K562 treated with DMSO at 1 percent for 24 hours (cell line): ENCODE results near the gene ZSWIM7. TPM values are rescaled to one million over a fixed set of nuclear protein-coding genes. Genes with fewer than 3 reads are reported as not detected.

Experiments
- total RNA-seq: library from RNA; unstranded; fragments of 300-600 nt; gene quantifications from 2 replicates; pipeline ENCODE4 v1.2.3, GENCODE V29; 2022; ENCODE audit warnings: low read depth; ENCODE audit not compliant: insufficient read depth

The ZSWIM7 gene
- 12.3 and 13.8 TPM in 2 replicates for total RNA-seq

GRCh38 chr17:15999141-15999973, at the start of gene ZSWIM7, which contains the start of gene TTC19:
Gene ZSWIM7 (minus strand): TSS chr17:15999704. CDS start chr17:15999594, 110 bp downstream.
Gene TTC19 (plus strand): TSS chr17:15999824. CDS start chr17:15999849, 25 bp downstream.

GRCh38 chr17:15944759-15945526, 54.6 kb downstream of the ZSWIM7 start, which contains the start of gene ADORA2B:
Gene ADORA2B (plus strand): TSS chr17:15945130. CDS start chr17:15945249, 119 bp downstream.

Other genes starting within 250 kb of the ZSWIM7 start
- gene ADORA2B, start 54.6 kb downstream of the ZSWIM7 start, total RNA-seq = 7.3 and 9.6 TPM in 2 replicates
- gene TTC19, start 120 bp upstream of the ZSWIM7 start, total RNA-seq = 28.0 and 46.5 TPM in 2 replicates
- gene NCOR1, start 215.8 kb upstream of the ZSWIM7 start, total RNA-seq = 40.2 and 41.0 TPM in 2 replicates
- 12.2 and 12.7 TPM in 2 replicates for gene PIGL, start 217.5 kb upstream of the ZSWIM7 start, total RNA-seq